NCI-H146 treated with DMSO at 0.1 percent for 48 hours (cell line): Measurements from ENCODE around the gene PRXL2C.
"Not testable (repeated sequence)": the region's sequence is repeated elsewhere in the genome, so short reads cannot be mapped to it uniquely, and the experiment has no call there.

Experiments used
- DNase-seq: peaks from one replicate; lab custom pipeline; 2025; ENCODE audit not compliant: unreplicated experiment; lab: John Stamatoyannopoulos, UW

Gene PRXL2C

GRCh38 chr9:96655198-96655851, at the start of gene PRXL2C:
Gene PRXL2C, minus strand, starts transcription at chr9:96655317. Its CDS starts 36 bp downstream, at chr9:96655281.
- peak; percentile 18 for DNase-seq

- not testable (repeated sequence) for DNase-seq
Observed at GRCh38 chr9:96700721-96701375, 45.7 kb upstream of the PRXL2C start.

- no peak for DNase-seq
Observed at GRCh38 chr9:96691326-96691725, 36.2 kb upstream of the PRXL2C start.

GRCh38 chr9:96688745-96689464, 33.8 kb upstream of the PRXL2C start:
- DNase-seq = no peak

- no peak for DNase-seq
Observed at GRCh38 chr9:96688187-96688586, 33.1 kb upstream of the PRXL2C start.

GRCh38 chr9:96686638-96687335, 31.7 kb upstream of the PRXL2C start:
- no peak for DNase-seq

- no peak for DNase-seq
Observed at GRCh38 chr9:96680812-96681499, 25.8 kb upstream of the PRXL2C start.

- no peak for DNase-seq
Observed at GRCh38 chr9:96674906-96675538, 19.9 kb upstream of the PRXL2C start.

GRCh38 chr9:96673786-96674185, 18.7 kb upstream of the PRXL2C start:
- not testable (repeated sequence) for DNase-seq

- no peak for DNase-seq
Observed at GRCh38 chr9:96668868-96669534, 13.9 kb upstream of the PRXL2C start.

- no peak for DNase-seq
Observed at GRCh38 chr9:96667363-96667728, 12.2 kb upstream of the PRXL2C start.

- peak; percentile 15 for DNase-seq
Observed at GRCh38 chr9:96666653-96667362, 11.7 kb upstream of the PRXL2C start.

GRCh38 chr9:96665789-96666188, 10.7 kb upstream of the PRXL2C start:
- DNase-seq = no peak

- DNase-seq = no peak
Observed at GRCh38 chr9:96663506-96664120, 8.5 kb upstream of the PRXL2C start.

- no peak for DNase-seq
Observed at GRCh38 chr9:96661711-96662110, 6.6 kb upstream of the PRXL2C start.

GRCh38 chr9:96660692-96661248, 5.7 kb upstream of the PRXL2C start:
- DNase-seq = no peak

- peak; percentile 30 for DNase-seq
Observed at GRCh38 chr9:96654450-96655197, 493 bp downstream of the PRXL2C start.

- peak; percentile 5 for DNase-seq
Observed at GRCh38 chr9:96651626-96652025, 3.5 kb downstream of the PRXL2C start.
